HUES48 (cell line): ENCODE measurements around the gene EPN1.

ENCODE experiments used
- H3K27ac ChIP-seq: one replicate; pipeline ENCODE4 v1.7.0; 2013; ENCODE audit warnings: low read depth, low read length, inconsistent platforms
- H3K27me3 ChIP-seq: 2 replicates; pipeline ENCODE4 v1.6.1; 2013; ENCODE audit warnings: mild to moderate bottlenecking, low read length; ENCODE audit not compliant: control insufficient read depth, insufficient read depth
- H3K36me3 ChIP-seq: 2 replicates; pipeline ENCODE4 v1.6.1; 2013; ENCODE audit warnings: low read length; ENCODE audit not compliant: control insufficient read depth, insufficient read depth
- H3K4me1 ChIP-seq: 2 replicates; pipeline ENCODE4 v1.6.1; 2013; ENCODE audit warnings: mild to moderate bottlenecking, low read length; ENCODE audit not compliant: control insufficient read depth, insufficient read depth
- H3K4me3 ChIP-seq: 2 replicates; pipeline ENCODE4 v1.5.1; 2013; ENCODE audit warnings: mild to moderate bottlenecking, low read depth, low read length
- H3K9ac ChIP-seq: 2 replicates; pipeline ENCODE4 v1.6.1; 2013; ENCODE audit warnings: mild to moderate bottlenecking, low read depth, low read length, moderate library complexity
- H3K9me3 ChIP-seq: 2 replicates; pipeline ENCODE4 v1.6.1; 2013; ENCODE audit warnings: low read length; ENCODE audit not compliant: control insufficient read depth, insufficient read depth

The EPN1 gene

DNA sequence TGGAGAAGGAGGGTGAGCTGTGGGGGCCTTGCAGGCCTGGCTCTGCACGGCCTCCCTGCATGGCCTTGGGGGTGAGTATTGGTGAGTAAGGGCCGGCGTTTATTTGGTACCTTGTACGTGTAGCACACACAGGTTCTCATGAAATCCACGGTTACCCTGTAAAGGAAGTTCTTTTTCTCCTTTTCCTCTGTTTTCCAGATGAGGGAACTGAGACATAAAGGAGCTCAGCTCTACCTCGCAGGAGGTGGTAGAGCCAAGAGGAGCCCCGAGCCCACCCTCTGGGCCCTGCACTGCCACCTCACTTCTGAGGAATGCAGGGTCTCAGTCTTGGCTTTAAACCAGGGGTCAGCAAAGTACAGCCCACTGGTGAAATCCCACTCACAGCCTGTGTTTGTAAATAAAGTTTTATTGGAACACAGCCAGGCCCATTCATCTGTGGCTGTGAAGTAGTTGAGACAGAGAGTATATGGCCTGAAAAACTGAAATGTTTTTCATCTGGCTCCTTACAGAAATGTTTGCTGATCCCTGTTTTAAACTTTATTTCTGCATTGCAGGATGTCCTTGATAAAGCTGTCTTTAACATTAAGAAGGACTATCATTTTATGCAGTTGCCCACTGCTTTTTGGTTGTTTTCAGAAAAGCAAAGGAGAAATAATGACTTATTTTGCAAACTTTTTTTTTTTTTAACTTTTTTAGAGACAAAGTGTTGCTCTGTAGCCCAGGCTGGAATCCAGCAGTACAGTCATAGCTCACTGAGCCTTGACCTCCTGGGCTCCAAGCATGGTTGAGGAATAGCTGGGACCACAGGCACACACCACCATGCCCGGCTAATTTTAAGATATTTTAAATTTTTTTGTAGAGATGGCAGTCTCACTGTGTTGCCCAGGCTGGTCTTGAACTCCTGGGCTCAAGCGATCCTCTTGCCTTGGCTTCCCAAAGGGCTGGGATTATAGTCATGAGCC lies 6.4 kb downstream of the EPN1 start:
- Histone ChIP-seq H3K27me3 (no peaks in the 10 kb centered on the region), H3K36me3 (peaks cover 77% of the 10 kb centered on the region), H3K4me1 (peaks cover 3% of the 10 kb centered on the region; the same call in 1 of the 2 replicates), H3K27ac (no peak overlapping the region), H3K9me3 (no peaks in the 10 kb centered on the region), H3K4me3 (no peak overlapping the region), H3K9ac (no peak overlapping the region)

DNA sequence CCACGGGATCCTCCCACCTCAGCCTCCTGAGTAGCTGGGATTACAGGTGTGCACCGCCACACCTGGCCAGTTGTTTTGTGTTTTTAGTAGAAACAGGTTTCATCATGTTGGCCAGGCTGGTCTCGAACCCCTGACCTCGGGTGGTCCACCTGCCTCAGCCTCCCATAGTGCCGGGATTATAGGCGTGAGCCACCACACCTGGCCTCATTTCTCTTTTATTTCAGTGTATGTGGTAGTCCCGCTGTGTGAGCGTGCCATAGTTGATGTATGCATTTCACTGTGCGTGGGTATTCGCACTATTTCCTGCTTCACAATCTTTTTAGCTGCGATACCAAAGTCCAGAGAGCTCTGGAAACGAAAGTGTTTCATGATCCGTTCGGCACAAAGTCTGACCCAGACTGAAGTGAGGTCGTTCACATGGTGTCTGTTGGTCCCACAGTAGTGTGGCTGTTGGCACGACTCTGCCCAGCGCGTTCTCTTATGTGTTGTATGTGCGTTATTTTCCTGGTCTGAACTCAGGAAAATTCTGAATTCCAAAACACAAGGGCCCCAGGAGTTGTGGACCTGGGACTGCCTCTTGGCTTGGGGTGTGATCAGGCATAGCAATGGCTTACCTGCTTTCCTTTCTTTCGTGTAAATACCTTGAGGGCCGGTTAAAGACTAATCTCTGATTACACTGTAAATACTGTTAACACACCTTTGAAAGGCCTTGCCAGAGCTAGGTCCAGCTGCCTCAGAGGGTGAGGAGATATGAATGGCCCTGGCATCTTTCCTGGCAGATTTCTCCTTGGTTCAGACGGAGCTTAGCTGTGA lies 8.6 kb downstream of the EPN1 start:
- H3K4me1 ChIP-seq = no peaks in the 10 kb centered on the region
- no peak overlapping the region for H3K9ac ChIP-seq
- H3K9me3 ChIP-seq = no peaks in the 10 kb centered on the region
- H3K4me3 ChIP-seq = no peak overlapping the region
- no peaks in the 10 kb centered on the region for H3K27me3 ChIP-seq
- H3K36me3 ChIP-seq = peaks cover 70% of the 10 kb centered on the region
- H3K27ac ChIP-seq = peak overlapping the region; percentile 43

DNA sequence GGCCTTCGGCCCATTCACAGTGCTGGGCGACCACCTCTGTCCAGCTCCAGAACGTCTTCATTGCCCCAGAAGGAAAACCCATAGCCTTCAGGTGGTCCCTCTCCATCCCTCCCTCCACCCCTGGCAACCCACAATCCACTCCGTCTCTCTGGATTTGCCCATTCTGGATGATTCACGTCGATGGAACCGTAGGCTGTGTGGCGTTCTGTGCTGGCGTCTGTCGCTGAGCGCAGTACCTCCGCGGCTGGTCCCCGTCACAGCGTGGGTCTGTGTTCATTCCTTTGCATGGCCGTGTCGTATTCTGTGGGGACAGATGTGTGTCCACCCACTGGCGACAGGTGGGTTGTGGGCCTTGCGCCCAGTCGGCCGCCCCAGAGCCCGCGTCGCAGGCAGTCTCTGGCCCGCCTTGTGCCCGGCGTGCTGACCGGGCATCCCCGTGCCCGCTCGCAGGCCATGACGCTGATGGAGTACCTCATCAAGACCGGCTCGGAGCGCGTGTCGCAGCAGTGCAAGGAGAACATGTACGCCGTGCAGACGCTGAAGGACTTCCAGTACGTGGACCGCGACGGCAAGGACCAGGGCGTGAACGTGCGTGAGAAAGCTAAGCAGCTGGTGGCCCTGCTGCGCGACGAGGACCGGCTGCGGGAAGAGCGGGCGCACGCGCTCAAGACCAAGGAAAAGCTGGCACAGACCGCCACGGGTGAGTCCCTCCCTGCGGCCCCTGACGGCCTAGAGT lies 10.1 kb downstream of the EPN1 start:
- Histone ChIP-seq H3K27ac (no peak overlapping the region), H3K9me3 (no peaks in the 10 kb centered on the region), H3K4me3 (no peak overlapping the region), H3K4me1 (no peaks in the 10 kb centered on the region), H3K9ac (no peak overlapping the region), H3K27me3 (no peaks in the 10 kb centered on the region), H3K36me3 (peaks cover 70% of the 10 kb centered on the region)

DNA sequence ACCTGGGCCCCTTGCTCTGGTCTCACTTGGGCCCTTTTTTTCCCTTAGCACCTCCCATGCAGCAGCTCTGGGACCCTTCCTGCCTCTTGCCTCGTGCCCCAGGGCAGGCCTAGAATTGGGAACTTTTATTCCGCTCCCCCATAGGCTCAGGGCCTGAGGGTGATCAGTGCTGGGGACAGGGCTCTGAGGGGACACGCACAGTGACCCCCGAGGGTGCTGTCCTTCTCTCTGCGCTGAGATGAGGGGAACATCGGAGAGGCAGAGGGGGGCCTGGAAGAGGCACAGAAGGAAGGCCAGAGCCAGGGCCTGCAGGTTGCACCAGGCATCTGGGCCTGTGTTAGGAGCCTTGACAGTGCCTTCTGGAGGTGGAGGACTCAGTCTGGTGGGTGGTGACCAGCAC lies 10.8 kb downstream of the EPN1 start:
- Histone ChIP-seq H3K4me1 (no peaks in the 10 kb centered on the region), H3K9me3 (no peaks in the 10 kb centered on the region), H3K9ac (no peak overlapping the region), H3K27ac (no peak overlapping the region), H3K36me3 (peaks cover 65% of the 10 kb centered on the region), H3K4me3 (no peak overlapping the region), H3K27me3 (no peaks in the 10 kb centered on the region)

DNA sequence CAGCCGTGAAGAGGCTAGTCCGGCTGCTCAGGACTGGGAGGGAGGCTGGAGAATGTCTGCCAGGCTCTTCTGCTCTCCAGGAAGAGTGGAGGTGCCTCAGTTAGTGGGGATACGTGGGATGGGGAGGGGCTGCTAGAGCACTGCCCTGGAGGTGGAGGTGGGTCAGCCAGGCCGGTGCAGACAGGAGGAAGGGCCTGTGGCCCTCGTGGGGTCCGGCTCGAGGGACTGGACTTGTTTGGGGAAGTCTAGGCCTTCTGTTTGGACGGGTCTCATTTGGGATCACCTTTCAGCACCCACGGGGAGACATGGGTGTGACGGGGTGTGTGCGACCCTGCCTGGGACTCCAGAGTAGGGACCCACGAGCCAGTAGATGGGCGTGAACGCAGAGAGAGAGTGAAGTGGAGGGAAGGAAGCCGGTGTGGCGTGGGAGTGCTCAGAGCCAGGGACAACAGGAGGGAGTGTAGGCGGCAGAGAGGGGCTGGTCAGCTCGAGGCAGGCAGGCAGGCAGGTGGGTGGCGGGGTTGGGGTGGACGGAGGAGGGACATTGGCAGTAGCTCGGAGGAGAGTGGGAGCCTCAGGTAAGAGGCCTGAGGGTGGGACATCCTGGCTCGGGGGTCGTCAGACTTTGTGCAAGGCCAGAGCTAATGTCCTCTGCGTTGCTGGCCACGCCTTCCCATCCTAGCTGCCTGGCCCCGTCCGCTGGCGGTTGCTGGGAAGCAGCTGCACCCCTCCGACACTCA lies 11.5 kb downstream of the EPN1 start:
- Histone ChIP-seq H3K9ac (no peak overlapping the region), H3K36me3 (peaks cover 58% of the 10 kb centered on the region), H3K4me3 (no peak overlapping the region), H3K27me3 (no peaks in the 10 kb centered on the region), H3K4me1 (no peaks in the 10 kb centered on the region), H3K9me3 (no peaks in the 10 kb centered on the region), H3K27ac (no peak overlapping the region)

DNA sequence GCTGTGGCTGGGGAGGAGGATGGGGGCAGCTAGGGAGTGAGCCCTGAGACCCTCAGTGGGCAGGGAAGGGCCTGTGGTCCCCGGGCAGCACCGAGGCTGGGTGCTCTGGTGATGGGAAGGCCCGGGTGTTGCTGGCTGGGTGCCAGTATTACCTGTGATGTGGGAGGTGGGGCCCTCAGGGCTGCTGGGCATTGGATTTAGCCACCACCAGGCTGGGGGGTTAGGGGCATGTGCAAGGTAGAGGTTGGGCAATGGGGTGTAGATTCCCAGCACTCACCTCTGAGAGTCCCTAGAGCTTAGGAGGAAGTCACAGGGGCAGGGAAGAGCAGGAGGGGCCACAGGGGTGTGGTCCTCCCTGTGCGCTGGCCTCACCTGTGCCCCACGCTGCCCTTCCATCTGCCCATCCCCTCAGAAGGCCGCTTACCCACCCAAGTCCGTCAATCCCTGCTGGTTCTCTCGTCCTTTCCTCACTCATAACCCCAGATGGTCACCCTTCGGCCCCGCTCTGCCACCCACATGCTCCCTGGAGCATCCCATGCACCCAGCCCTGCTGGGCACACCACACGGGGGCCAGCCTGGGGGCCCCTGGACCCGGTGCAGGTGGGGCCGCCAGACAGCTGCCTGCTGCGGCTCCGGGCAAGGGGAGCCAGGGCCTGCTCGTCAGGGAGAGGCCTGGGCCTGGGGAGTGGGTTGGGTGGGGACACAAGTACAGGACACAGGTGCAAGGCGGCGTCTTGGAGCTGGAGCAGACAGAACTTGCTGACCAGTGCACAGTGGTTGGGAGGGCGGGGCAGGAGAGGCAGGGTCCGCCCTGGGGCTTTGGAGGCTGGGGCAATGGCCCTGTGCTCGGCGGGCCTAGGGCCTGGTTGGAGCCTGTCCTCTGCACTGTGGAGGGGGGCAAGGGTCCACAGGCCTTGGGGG lies 12.5 kb downstream of the EPN1 start:
- Histone ChIP-seq H3K9ac (no peak overlapping the region), H3K36me3 (peaks cover 51% of the 10 kb centered on the region), H3K4me3 (no peak overlapping the region), H3K27ac (no peak overlapping the region), H3K9me3 (no peaks in the 10 kb centered on the region), H3K4me1 (no peaks in the 10 kb centered on the region), H3K27me3 (no peaks in the 10 kb centered on the region)

DNA sequence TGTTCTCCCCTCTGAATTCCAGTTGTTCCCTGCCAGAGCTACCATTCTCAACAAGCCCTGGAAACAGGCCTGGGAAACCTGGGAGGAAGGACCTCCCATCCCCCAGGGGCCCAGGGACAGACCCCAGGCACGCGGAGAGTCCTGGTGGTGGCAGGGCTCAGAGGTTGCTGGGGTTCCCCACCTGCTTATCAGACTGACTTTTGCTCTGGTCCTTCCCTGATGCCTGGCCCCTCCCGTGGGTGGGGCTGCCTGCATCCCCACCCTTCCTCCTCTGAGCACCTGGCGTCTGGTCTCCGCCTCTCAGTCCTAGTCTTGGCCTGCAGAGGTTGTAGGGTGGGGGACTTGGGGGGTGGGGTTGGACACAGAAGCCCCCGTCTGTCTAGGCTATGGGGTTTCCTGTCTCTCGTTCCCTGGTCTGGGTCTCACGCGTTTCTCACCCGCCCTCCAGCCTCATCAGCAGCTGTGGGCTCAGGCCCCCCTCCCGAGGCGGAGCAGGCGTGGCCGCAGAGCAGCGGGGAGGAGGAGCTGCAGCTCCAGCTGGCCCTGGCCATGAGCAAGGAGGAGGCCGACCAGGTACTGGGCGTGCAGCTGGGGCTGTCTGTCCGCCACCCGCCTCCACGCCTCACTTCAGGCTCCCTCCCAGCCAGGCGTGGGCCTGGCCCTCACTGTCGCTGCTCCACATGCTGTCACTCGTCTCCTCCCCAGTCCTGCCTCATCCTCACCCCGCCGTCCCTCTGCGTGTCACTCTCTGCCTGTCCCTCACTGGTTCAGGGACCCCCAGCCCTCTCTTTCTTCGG lies 13.6 kb downstream of the EPN1 start:
- H3K36me3 ChIP-seq = peaks cover 57% of the 10 kb centered on the region
- no peak overlapping the region for H3K27ac ChIP-seq
- no peaks in the 10 kb centered on the region for H3K9me3 ChIP-seq
- no peaks in the 10 kb centered on the region for H3K27me3 ChIP-seq
- H3K9ac ChIP-seq = no peak overlapping the region
- no peaks in the 10 kb centered on the region for H3K4me1 ChIP-seq
- H3K4me3 ChIP-seq = no peak overlapping the region

DNA sequence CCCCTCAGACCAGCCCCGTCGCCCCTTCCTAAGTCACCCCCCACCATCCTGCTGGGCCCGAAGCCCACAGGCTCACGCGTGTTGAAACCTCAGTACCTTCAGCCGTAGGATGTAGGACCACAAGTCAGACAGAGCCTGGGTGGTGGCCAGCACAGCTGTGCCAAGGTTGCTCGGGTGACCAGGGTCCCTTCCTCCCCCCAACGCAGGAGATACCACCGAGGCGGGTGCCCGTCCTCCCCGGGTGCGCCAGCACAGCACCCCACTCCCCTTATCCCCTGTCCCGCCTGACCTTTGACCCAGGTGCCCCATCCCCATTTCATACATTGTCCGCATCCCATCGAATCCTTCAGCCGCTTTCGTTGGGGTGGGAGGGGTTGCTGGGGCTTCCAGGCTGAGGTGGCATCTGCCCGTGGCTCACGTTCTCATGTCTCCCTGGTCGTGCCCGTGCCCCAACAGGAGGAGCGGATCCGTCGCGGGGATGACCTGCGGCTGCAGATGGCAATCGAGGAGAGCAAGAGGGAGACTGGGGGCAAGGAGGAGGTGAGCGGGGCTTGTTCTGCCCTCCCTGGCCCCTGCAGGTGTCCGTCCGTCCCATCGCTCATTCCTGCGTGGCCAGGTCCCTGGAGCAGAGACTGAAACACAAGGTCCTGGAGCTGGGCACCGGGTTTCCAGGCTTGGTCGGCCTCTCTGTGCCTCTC lies 14.5 kb downstream of the EPN1 start:
- no peak overlapping the region for H3K4me3 ChIP-seq
- H3K9me3 ChIP-seq = no peaks in the 10 kb centered on the region
- no peaks in the 10 kb centered on the region for H3K4me1 ChIP-seq
- no peaks in the 10 kb centered on the region for H3K27me3 ChIP-seq
- H3K9ac ChIP-seq = no peak overlapping the region
- H3K27ac ChIP-seq = no peak overlapping the region
- peaks cover 56% of the 10 kb centered on the region for H3K36me3 ChIP-seq
